Measurements from ENCODE around the gene KRTAP10-5. TPM values are rescaled to one million over a fixed set of nuclear protein-coding genes. Genes with fewer than 3 reads are reported as not detected.

Gene KRTAP10-5
- total RNA-seq, 1 experiment from 2014 or later, result not detected

DNA sequence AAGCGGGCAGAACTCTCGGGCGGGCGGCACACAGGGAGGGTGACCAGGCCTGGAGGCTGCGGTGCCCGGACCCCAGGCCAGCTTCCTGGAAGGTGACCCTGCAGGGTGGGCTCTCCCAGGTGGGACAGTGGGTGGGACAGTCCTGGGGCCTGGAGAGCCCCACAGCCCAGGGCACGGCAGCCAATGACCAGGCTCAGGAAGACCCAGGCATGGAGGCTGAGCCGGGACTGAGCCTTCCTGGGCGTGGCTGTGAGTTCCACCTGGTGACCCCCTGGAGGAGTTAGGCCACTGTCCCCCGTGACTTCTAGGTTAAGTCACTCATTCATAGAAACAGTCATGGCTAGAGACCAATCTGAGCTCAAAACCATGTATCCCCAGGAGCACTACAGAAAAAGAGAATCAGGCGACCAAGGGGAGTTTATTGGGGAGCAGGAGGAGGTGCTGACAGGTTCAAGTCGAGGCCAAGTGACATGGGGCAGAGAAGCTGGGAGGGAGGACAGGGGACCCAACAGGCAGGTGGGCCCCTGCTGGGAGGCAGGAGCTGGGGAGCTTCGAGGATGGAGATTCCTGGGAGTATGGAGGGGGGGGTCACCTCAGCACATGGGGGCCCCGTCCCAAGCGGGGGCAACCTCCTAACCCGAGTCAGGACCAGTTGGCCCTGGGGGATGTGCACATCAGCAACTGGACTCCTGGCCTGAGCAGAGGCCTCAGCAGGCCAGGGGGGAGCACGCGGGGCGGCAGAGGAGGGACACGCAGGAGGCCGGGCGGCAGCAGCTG, 1.2 kb downstream of the KRTAP10-5 start:
- CTCF ChIA-PET, result interaction anchor here (0.6 kb wide), 1 partner anchor 561 kb away, joined by 4 read pairs; no protein-coding TSS in a partner anchor
- POLR2A ChIA-PET, result interaction anchor here (0.6 kb wide), 1 partner anchor 9 kb away, joined by 3 read pairs; no protein-coding TSS in a partner anchor
- H3K36me3 ChIP-seq (ENCODE audit: control insufficient read depth, insufficient read depth, low read length), result no peaks in the 10 kb centered on the region
- intact Hi-C loops (cut with micrococcal nuclease; ENCODE audit: unreplicated experiment) (no loop called here), in situ Hi-C loops (cut with HindIII; ENCODE audit: low pct_unique_long_range_greater_than_20kb, low sequenced_read_pairs) (no loop called here)
- no peak overlapping the region for H3K4me3 ChIP-seq (ENCODE audit: low read depth in 2 of 2, low read length in 2 of 2)
- no peak for DNase-seq (ENCODE audit: low read depth, low spot score)
- peaks cover 4% of the 10 kb centered on the region; the same call in 1 of the 2 replicates for H3K4me1 ChIP-seq (ENCODE audit: control insufficient read depth, insufficient read depth, low read length)
- 0 out of 2 replicates have a peak, but pooled peaks cover 7% of the 10 kb centered on the region for H3K9me3 ChIP-seq (ENCODE audit: control insufficient read depth, insufficient read depth, low read depth, low read length)
- TF ChIP-seq, protein P1, sequence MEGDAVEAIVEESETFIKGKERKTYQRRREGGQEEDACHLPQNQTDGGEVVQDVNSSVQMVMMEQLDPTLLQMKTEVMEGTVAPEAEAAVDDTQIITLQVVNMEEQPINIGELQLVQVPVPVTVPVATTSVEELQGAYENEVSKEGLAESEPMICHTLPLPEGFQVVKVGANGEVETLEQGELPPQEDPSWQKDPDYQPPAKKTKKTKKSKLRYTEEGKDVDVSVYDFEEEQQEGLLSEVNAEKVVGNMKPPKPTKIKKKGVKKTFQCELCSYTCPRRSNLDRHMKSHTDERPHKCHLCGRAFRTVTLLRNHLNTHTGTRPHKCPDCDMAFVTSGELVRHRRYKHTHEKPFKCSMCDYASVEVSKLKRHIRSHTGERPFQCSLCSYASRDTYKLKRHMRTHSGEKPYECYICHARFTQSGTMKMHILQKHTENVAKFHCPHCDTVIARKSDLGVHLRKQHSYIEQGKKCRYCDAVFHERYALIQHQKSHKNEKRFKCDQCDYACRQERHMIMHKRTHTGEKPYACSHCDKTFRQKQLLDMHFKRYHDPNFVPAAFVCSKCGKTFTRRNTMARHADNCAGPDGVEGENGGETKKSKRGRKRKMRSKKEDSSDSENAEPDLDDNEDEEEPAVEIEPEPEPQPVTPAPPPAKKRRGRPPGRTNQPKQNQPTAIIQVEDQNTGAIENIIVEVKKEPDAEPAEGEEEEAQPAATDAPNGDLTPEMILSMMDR (IDR thresholded peaks at IDR 0.05), result no peak
- TF ChIP-seq, protein P2, sequence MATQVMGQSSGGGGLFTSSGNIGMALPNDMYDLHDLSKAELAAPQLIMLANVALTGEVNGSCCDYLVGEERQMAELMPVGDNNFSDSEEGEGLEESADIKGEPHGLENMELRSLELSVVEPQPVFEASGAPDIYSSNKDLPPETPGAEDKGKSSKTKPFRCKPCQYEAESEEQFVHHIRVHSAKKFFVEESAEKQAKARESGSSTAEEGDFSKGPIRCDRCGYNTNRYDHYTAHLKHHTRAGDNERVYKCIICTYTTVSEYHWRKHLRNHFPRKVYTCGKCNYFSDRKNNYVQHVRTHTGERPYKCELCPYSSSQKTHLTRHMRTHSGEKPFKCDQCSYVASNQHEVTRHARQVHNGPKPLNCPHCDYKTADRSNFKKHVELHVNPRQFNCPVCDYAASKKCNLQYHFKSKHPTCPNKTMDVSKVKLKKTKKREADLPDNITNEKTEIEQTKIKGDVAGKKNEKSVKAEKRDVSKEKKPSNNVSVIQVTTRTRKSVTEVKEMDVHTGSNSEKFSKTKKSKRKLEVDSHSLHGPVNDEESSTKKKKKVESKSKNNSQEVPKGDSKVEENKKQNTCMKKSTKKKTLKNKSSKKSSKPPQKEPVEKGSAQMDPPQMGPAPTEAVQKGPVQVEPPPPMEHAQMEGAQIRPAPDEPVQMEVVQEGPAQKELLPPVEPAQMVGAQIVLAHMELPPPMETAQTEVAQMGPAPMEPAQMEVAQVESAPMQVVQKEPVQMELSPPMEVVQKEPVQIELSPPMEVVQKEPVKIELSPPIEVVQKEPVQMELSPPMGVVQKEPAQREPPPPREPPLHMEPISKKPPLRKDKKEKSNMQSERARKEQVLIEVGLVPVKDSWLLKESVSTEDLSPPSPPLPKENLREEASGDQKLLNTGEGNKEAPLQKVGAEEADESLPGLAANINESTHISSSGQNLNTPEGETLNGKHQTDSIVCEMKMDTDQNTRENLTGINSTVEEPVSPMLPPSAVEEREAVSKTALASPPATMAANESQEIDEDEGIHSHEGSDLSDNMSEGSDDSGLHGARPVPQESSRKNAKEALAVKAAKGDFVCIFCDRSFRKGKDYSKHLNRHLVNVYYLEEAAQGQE (IDR thresholded peaks at IDR 0.05; ENCODE audit: insufficient read depth in 1 of 2, low read depth in 2 of 2, low read length in 1 of 2), result no peak
- TF ChIP-seq POLR2AphosphoS5 (IDR thresholded peaks at IDR 0.05; ENCODE audit: low read depth, low read length) (no peak), TCF7L2 (IDR thresholded peaks at IDR 0.05; ENCODE audit: low read depth, low read length) (no peak), SIN3A (IDR thresholded peaks at IDR 0.05; ENCODE audit: borderline replicate concordance, insufficient read depth, low read depth, low read length) (no peak)
- no peak for ATAC-seq
- H3K27me3 ChIP-seq (ENCODE audit: control insufficient read depth, insufficient read depth, low read length), result no peaks in the 10 kb centered on the region; the same call in 1 of the 2 replicates
- no peak overlapping the region for H3K27ac ChIP-seq (ENCODE audit: low read length)
- BruUV-seq (replicated peaks), result no TSS peak

DNA sequence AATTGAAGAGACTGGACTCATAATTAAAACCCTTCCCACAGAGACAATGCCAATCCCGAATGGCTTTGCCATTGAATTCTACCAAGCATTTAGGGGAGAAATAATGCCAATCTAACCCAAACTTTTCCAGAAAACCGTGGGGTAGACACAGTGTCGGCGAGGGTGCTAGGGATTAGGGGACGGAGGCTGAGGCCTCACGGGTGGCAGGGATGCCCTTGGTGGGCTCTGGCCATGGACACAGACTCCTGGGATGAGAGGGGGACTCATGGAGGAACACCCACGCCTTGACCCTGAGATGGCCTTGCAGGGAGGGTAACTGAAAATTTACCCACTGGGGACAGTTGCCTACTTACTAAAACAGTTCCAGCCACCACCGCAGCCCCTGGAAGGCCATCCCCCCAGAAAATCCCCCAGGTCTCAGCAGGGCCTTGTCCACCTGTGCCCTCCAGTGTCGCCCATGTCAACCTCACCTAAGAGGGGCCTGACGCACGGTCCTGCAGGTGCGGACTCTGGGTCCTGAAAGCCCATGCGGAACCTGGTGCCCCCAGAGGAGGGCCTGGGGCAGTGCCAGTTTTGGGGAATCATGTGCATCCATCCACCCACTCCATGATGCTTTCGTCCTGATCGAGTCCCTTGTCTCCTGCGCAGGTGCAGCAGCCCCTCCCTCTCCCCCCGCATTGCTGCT, 1.9 kb downstream of the KRTAP10-5 start:
- ATAC-seq (no peak), DNase-seq (ENCODE audit: low read depth, low spot score) (no peak)
- TF ChIP-seq, protein P2 (IDR thresholded peaks at IDR 0.05; ENCODE audit: insufficient read depth in 1 of 2, low read depth in 2 of 2, low read length in 1 of 2), result no peak
- TF ChIP-seq, protein P1 (IDR thresholded peaks at IDR 0.05), result no peak
- H3K4me1 ChIP-seq (ENCODE audit: control insufficient read depth, insufficient read depth, low read length), result peaks cover 4% of the 10 kb centered on the region
- 0 out of 2 replicates have a peak, but pooled peaks cover 7% of the 10 kb centered on the region for H3K9me3 ChIP-seq (ENCODE audit: control insufficient read depth, insufficient read depth, low read depth, low read length)
- ChIA-PET CTCF (interaction anchor here (0.6 kb wide), 1 partner anchor 562 kb away, joined by 4 read pairs; no protein-coding TSS in a partner anchor), POLR2A (no interaction called here)
- no peak overlapping the region for H3K27ac ChIP-seq (ENCODE audit: low read length)
- BruUV-seq (replicated peaks), result no TSS peak
- H3K27me3 ChIP-seq (ENCODE audit: control insufficient read depth, insufficient read depth, low read length), result no peaks in the 10 kb centered on the region
- H3K4me3 ChIP-seq (ENCODE audit: low read depth in 2 of 2, low read length in 2 of 2), result no peak overlapping the region
- no peaks in the 10 kb centered on the region for H3K36me3 ChIP-seq (ENCODE audit: control insufficient read depth, insufficient read depth, low read length)
- in situ Hi-C loops (cut with HindIII; ENCODE audit: low pct_unique_long_range_greater_than_20kb, low sequenced_read_pairs), result no loop called here
- intact Hi-C loops (cut with micrococcal nuclease; ENCODE audit: unreplicated experiment), result no loop called here
